NCI-H2081 treated with DMSO at 0.1 percent for 48 hours (cell line): ENCODE measurements around the gene AFF1.

Source experiments
- DNase-seq: peaks from one replicate; lab custom pipeline; 2025; lab: John Stamatoyannopoulos, UW

AFF1 gene

GRCh38 chr4:86934771-86935565 is at the start of gene AFF1:
Gene AFF1, plus strand, starts transcription at chr4:86935011. Its CDS starts 13,523 bp downstream, at chr4:86948534.
- peak; percentile 24 for DNase-seq

GRCh38 chr4:86890790-86891189 is 44.0 kb upstream of the AFF1 start:
- DNase-seq, result no peak

GRCh38 chr4:86891762-86892635 is 42.8 kb upstream of the AFF1 start, which contains the start of gene C4orf36:
Gene C4orf36, minus strand, starts transcription at chr4:86892422. Its CDS starts 902 bp downstream, at chr4:86891520.
- peak; percentile 13 for DNase-seq

GRCh38 chr4:86892636-86892960 is 42.2 kb upstream of the AFF1 start:
- no peak for DNase-seq

GRCh38 chr4:86893136-86893535 is 41.7 kb upstream of the AFF1 start:
- DNase-seq, result no peak

GRCh38 chr4:86894455-86894854 is 40.4 kb upstream of the AFF1 start:
- DNase-seq, result no peak

GRCh38 chr4:86895692-86896488 is 38.9 kb upstream of the AFF1 start:
- no peak for DNase-seq

GRCh38 chr4:86896596-86896995 is 38.2 kb upstream of the AFF1 start:
- DNase-seq, result no peak

GRCh38 chr4:86898562-86898961 is 36.2 kb upstream of the AFF1 start:
- no peak for DNase-seq

GRCh38 chr4:86901864-86902263 is 32.9 kb upstream of the AFF1 start:
- no peak for DNase-seq

GRCh38 chr4:86908251-86908657 is 26.6 kb upstream of the AFF1 start:
- DNase-seq, result no peak

GRCh38 chr4:86909546-86910295 is 25.1 kb upstream of the AFF1 start:
- DNase-seq, result no peak

GRCh38 chr4:86910369-86910768 is 24.4 kb upstream of the AFF1 start:
- no peak for DNase-seq

GRCh38 chr4:86910820-86911684 is 23.8 kb upstream of the AFF1 start:
- no peak for DNase-seq

GRCh38 chr4:86916392-86916791 is 18.4 kb upstream of the AFF1 start:
- DNase-seq, result no peak

GRCh38 chr4:86917212-86918039 is 17.4 kb upstream of the AFF1 start:
- DNase-seq, result no peak

GRCh38 chr4:86918539-86919072 is 16.2 kb upstream of the AFF1 start:
- no peak for DNase-seq

- no peak for DNase-seq
These were observed 15.1 kb upstream of the AFF1 start for GRCh38 chr4:86919561-86920223.
